Panc1 (cell line): Measurements from ENCODE around the gene ZFAND3.

ENCODE experiments used
- CTCF ChIP-seq: fragments of 450-650 bp; IDR thresholded peaks from 2 replicates; pipeline ENCODE4 v1.5.1; 2017; ENCODE audit warnings: mild to moderate bottlenecking
- POLR2AphosphoS5 ChIP-seq: IDR thresholded peaks from 2 replicates; pipeline ENCODE4 v1.6.1; 2012; ENCODE audit warnings: mild to moderate bottlenecking, low read depth, low read length, moderate library complexity
- REST ChIP-seq, 2 experiments: IDR thresholded peaks; 2 replicates each; pipeline ENCODE4 v1.6.1; 2011 to 2012; ENCODE audit warnings: low read depth in 2 of 2, control low read depth in 1 of 2, low read length in 1 of 2, mild to moderate bottlenecking in 1 of 2, moderate library complexity in 1 of 2; ENCODE audit not compliant: insufficient read depth in 1 of 2
- SIN3A ChIP-seq: IDR thresholded peaks from 2 replicates; pipeline ENCODE4 v1.6.1; 2012; ENCODE audit warnings: low read depth, mild to moderate bottlenecking, low read length, moderate library complexity, borderline replicate concordance; ENCODE audit not compliant: insufficient read depth

- TF ChIP-seq SIN3A, result no peak
- no peak for TF ChIP-seq CTCF
- no peak for TF ChIP-seq POLR2AphosphoS5
- no peak for TF ChIP-seq REST (IDR thresholded peaks at IDR 0.05; ENCODE audit: insufficient read depth in 1 of 2, low read depth in 2 of 2, low read length in 1 of 2)
Observed at GRCh38 chr6:37916675-37917074, 97.1 kb downstream of the ZFAND3 start.
